Measurements from ENCODE around the gene EPHA4. TPM values are rescaled to one million over a fixed set of nuclear protein-coding genes. Genes with fewer than 3 reads are reported as not detected.

EPHA4 gene
- 190 TPM for total RNA-seq

DNA sequence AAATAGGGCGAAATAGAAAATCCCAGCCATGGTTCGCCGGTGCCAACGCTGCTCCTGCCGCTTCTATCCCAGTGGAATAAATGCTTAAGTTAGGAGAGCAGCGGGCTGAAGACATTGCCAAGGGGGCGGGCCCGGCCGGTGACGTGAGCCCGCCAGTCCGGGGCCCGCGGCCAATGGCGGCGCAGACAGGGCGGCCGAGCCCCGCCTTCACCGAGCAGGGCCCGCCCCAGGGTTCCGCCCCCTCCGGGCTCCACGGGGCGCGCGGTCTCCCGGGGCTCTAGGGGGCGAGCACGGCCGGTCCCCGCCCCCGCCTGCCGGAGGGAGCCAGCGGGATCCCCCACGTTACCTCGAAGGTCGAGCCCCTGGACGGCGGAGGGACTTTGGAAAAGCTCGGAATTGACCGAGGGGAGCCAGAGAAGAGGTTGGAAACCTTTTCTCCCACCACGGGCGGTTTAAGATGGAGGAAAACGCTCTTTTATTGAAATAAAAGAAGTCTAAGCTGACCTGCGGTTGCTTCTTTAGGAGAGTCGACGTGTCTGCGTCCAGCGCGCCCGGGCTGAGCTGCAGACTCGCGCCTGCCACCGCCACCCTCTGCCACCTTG, at the start of gene EPHA4:
Gene EPHA4, minus strand, starts transcription at position 86 of the 602 bp plus-strand sequence. Its CDS starts 56 bp downstream, at position 30.

Data from diencephalon (tissue), 1 donor.